IMR-90 (cell line): ENCODE measurements around the gene VPS4B. TPM values are rescaled to one million over a fixed set of nuclear protein-coding genes. Genes with fewer than 3 reads are reported as not detected.

Source experiments
- ATAC-seq: fragments of 200-7000 bp; cut with Tn5 transposase; 2 replicates; pipeline ENCODE4 v1.9.1; 2020; ENCODE audit warnings: low read depth, mild to moderate bottlenecking, moderate library complexity
- BruUV-seq: library from RNA; stranded (reverse); fragments of 400-500 nt; replicated peaks from 2 replicates; lab custom pipeline; 2021; lab: Mats Ljungman, UMichigan
- CTCF ChIA-PET: fragments of 300-600 bp; formaldehyde crosslinking; extraction: SDS; loops from one replicate; lab custom pipeline; 2021; ENCODE audit warnings: antibody characterized with exemption; lab: Yijun Ruan, JAX
- POLR2A ChIA-PET: fragments of 300-600 bp; sonication (Branson Sonifier 250); formaldehyde crosslinking; loops from one replicate; lab custom pipeline; 2022; ENCODE audit warnings: antibody characterized with exemption; ENCODE audit not compliant: unreplicated experiment; lab: Charles Lee
- DNase-seq: peaks from one replicate; pipeline ENCODE4 v3.0.0; 2013
- H2AFZ ChIP-seq: replicated peaks from 2 replicates; pipeline ENCODE3; 2013; ENCODE audit warnings: low read length, mild to moderate bottlenecking; ENCODE audit not compliant: poor library complexity
- H2AK5ac ChIP-seq: 2 replicates; pipeline ENCODE4 v1.6.1; 2013; ENCODE audit warnings: low read depth, low read length, inconsistent platforms
- H2AK9ac ChIP-seq: replicated peaks from 2 replicates; pipeline ENCODE3; 2013; ENCODE audit warnings: mild to moderate bottlenecking, low read depth, low read length, moderate library complexity; ENCODE audit not compliant: poor library complexity
- H2BK120ac ChIP-seq: 2 replicates; pipeline ENCODE4 v1.6.1; 2013; ENCODE audit warnings: low read depth, low read length, inconsistent platforms
- H2BK15ac ChIP-seq: 3 replicates; pipeline ENCODE4 v1.6.1; 2013; ENCODE audit warnings: low read depth, low read length, inconsistent platforms
- H2BK20ac ChIP-seq: 2 replicates; pipeline ENCODE4 v1.6.1; 2013; ENCODE audit warnings: low read depth, mild to moderate bottlenecking, inconsistent platforms, low read length, moderate library complexity
- H2BK5ac ChIP-seq: 2 replicates; pipeline ENCODE4 v1.6.1; 2013; ENCODE audit warnings: mild to moderate bottlenecking, low read depth, low read length, inconsistent platforms; ENCODE audit not compliant: poor library complexity, severe bottlenecking
- H3K14ac ChIP-seq: replicated peaks from 2 replicates; pipeline ENCODE4 v1.6.1; 2013; ENCODE audit warnings: low read depth, low read length, inconsistent platforms
- H3K18ac ChIP-seq: 2 replicates; pipeline ENCODE4 v1.6.1; 2013; ENCODE audit warnings: low read depth, low read length, control low read depth
- H3K23ac ChIP-seq: 2 replicates; pipeline ENCODE4 v1.6.1; 2013; ENCODE audit warnings: low read depth, low read length, inconsistent platforms
- H3K27ac ChIP-seq: 2 replicates; pipeline ENCODE4 v1.5.1; 2013; ENCODE audit warnings: mild to moderate bottlenecking, control low read depth, low read length; ENCODE audit not compliant: insufficient read depth
- H3K27me3 ChIP-seq: 2 replicates; pipeline ENCODE4 v1.6.1; 2013; ENCODE audit warnings: low read length; ENCODE audit not compliant: control insufficient read depth, insufficient read depth
- H3K36me3 ChIP-seq: 2 replicates; pipeline ENCODE4 v1.6.1; 2013; ENCODE audit warnings: low read length, mixed read lengths; ENCODE audit not compliant: control insufficient read depth, insufficient read depth
- H3K4ac ChIP-seq: 2 replicates; pipeline ENCODE4 v1.6.1; 2013; ENCODE audit warnings: low read depth, low read length, inconsistent platforms
- H3K4me1 ChIP-seq: 2 replicates; pipeline ENCODE4 v1.6.1; 2013; ENCODE audit warnings: low read length, mixed read lengths; ENCODE audit not compliant: control insufficient read depth, insufficient read depth
- H3K4me2 ChIP-seq: 2 replicates; pipeline ENCODE4 v1.6.1; 2013; ENCODE audit warnings: low read depth, mild to moderate bottlenecking, control low read depth, low read length, moderate library complexity
- H3K4me3 ChIP-seq: 2 replicates; pipeline ENCODE4 v1.5.1; 2013; ENCODE audit warnings: low read depth, mild to moderate bottlenecking, control low read depth, low read length, moderate library complexity; ENCODE audit not compliant: insufficient read depth
- H3K56ac ChIP-seq: 2 replicates; pipeline ENCODE4 v1.6.1; 2013; ENCODE audit warnings: low read length, inconsistent platforms; ENCODE audit not compliant: insufficient read depth; ENCODE audit errors: extremely low read depth
- H3K79me1 ChIP-seq, 2 experiments: 2 replicates each; pipeline ENCODE4 v1.6.1; 2013; ENCODE audit warnings: low read length in 2 of 2, inconsistent platforms in 1 of 2, low read depth in 1 of 2
- H3K9ac ChIP-seq: 2 replicates; pipeline ENCODE4 v1.6.1; 2013; ENCODE audit warnings: low read depth, low read length, control low read depth
- H3K9me1 ChIP-seq: 2 replicates; pipeline ENCODE4 v1.6.1; 2013; ENCODE audit warnings: low read length, inconsistent platforms; ENCODE audit not compliant: insufficient read depth
- H3K9me3 ChIP-seq: 2 replicates; pipeline ENCODE4 v1.6.1; 2013; ENCODE audit warnings: low read length; ENCODE audit not compliant: control insufficient read depth, insufficient read depth
- H4K20me1 ChIP-seq: 2 replicates; pipeline ENCODE4 v1.6.1; 2013; ENCODE audit warnings: low read length, inconsistent platforms; ENCODE audit not compliant: insufficient read depth
- H4K5ac ChIP-seq: 2 replicates; pipeline ENCODE4 v1.6.1; 2013; ENCODE audit warnings: mild to moderate bottlenecking, low read depth, low read length, control low read depth
- H4K8ac ChIP-seq, 2 experiments: 2 replicates each; pipeline ENCODE4 v1.6.1; 2013; ENCODE audit warnings: low read depth in 2 of 2, low read length in 2 of 2, control low read depth in 1 of 2, inconsistent platforms in 1 of 2
- H4K91ac ChIP-seq: 2 replicates; pipeline ENCODE4 v1.6.1; 2013; ENCODE audit warnings: low read depth, low read length, inconsistent platforms; ENCODE audit not compliant: insufficient read depth
- CEBPB ChIP-seq: IDR thresholded peaks from 2 replicates; pipeline ENCODE4 v1.6.1; 2012; ENCODE audit warnings: low read depth, low read length, improper control_type of control experiment
- CHD1 ChIP-seq: IDR thresholded peaks from 2 replicates; pipeline ENCODE4 v1.6.1; 2012; ENCODE audit warnings: low read depth, low read length, improper control_type of control experiment
- CTCF ChIP-seq: conservative IDR thresholded peaks from 2 replicates; pipeline ENCODE4 v1.5.1; 2012; ENCODE audit warnings: mild to moderate bottlenecking, low read depth, low read length, improper control_type of control experiment
- ELK1 ChIP-seq: fragments of 150-350 bp; IDR thresholded peaks from 2 replicates; pipeline ENCODE4 v1.6.1; 2016; ENCODE audit warnings: low read depth, mild to moderate bottlenecking, low read length, moderate library complexity, borderline replicate concordance
- MAFK ChIP-seq: IDR thresholded peaks from 2 replicates; pipeline ENCODE4 v1.6.1; 2012; ENCODE audit warnings: low read depth, low read length, improper control_type of control experiment
- MAZ ChIP-seq: IDR thresholded peaks from 2 replicates; pipeline ENCODE4 v1.6.1; 2012; ENCODE audit warnings: low read depth, mild to moderate bottlenecking, low read length, improper control_type of control experiment, moderate library complexity, borderline replicate concordance
- MXI1 ChIP-seq: IDR thresholded peaks from 2 replicates; pipeline ENCODE4 v1.6.1; 2012; ENCODE audit warnings: low read depth, mild to moderate bottlenecking, low read length, moderate library complexity, borderline replicate concordance
- NFE2L2 ChIP-seq: fragments of 150-350 bp; IDR thresholded peaks from 2 replicates; pipeline ENCODE4 v1.6.1; 2016; ENCODE audit warnings: low read depth, mild to moderate bottlenecking, low read length
- POLR2A ChIP-seq: IDR thresholded peaks from 2 replicates; pipeline ENCODE4 v1.6.1; 2012; ENCODE audit warnings: mild to moderate bottlenecking, low read depth, low read length
- RAD21 ChIP-seq: IDR thresholded peaks from 2 replicates; pipeline ENCODE4 v1.6.1; 2012; ENCODE audit warnings: low read length, improper control_type of control experiment
- RCOR1 ChIP-seq: IDR thresholded peaks from 2 replicates; pipeline ENCODE4 v1.6.1; 2012; ENCODE audit warnings: mild to moderate bottlenecking, low read length, improper control_type of control experiment; ENCODE audit not compliant: insufficient replicate concordance
- RFX5 ChIP-seq: IDR thresholded peaks from 2 replicates; pipeline ENCODE4 v1.8.0; 2012; ENCODE audit warnings: low read depth, mild to moderate bottlenecking, low read length, moderate library complexity
- SMC3 ChIP-seq: fragments of 150-350 bp; IDR thresholded peaks from 2 replicates; pipeline ENCODE4 v1.6.1; 2016; ENCODE audit warnings: low read depth, mild to moderate bottlenecking, antibody characterized with exemption, low read length, moderate library complexity
- USF2 ChIP-seq: fragments of 150-350 bp; IDR thresholded peaks from 2 replicates; pipeline ENCODE4 v1.6.1; 2017; ENCODE audit warnings: mild to moderate bottlenecking, antibody characterized with exemption, low read length, low read depth
- WGBS, 2 experiments: methylation state at CpG; one replicate each; pipeline versions ENCODE4 v1.1.5 to v1.1.7; 2013; ENCODE audit warnings: missing lambda C conversion rate in 2 of 2; ENCODE audit not compliant: insufficient read length in 1 of 2; ENCODE audit errors: extremely low coverage in 2 of 2; 5-methylcytosine and 5-hydroxymethylcytosine counted together
- dilution Hi-C: fragments of 300-500 bp; cut with HindIII; formaldehyde crosslinking; loops from one replicate; pipeline ENCODE4 v1.14.3; 2018; ENCODE audit warnings: low sequenced_read_pairs; ENCODE audit not compliant: unreplicated experiment
- in situ Hi-C: fragments of 300-500 bp; cut with MboI; formaldehyde crosslinking; loops from 3 replicates; pipeline ENCODE4 v1.14.3; 2019; ENCODE audit warnings: low sequenced_read_pairs, inconsistent platforms, mixed read lengths
- intact Hi-C: fragments of 100-400 bp; cut with micrococcal nuclease; formaldehyde crosslinking; loops from 2 replicates; pipeline ENCODE4 v1.10.0; 2022
- polyA plus RNA-seq, 3 experiments: library from polyadenylated mRNA; depleted of rRNA; stranded (reverse); fragments of >200 nt; gene quantifications; 2 replicates each; pipeline ENCODE4 v1.2.3, GENCODE V29; 2012; ENCODE audit warnings: low replicate concordance in 1 of 3
- total RNA-seq: library from RNA; depleted of rRNA; stranded (reverse); fragments of >200 nt; gene quantifications from 2 replicates; pipeline ENCODE4 v1.2.3, GENCODE V29; 2012

The VPS4B gene
- total and polyA plus RNA-seq, 2 of the 4 experiments (the other 2 are of a cell fraction): 16.2 to 31.5 TPM

GRCh38 chr18:63468575-63468974 lies 46.3 kb upstream of the VPS4B start:
- no peak overlapping the region for H3K23ac ChIP-seq
- DNase-seq (no peak), ATAC-seq (no peak)
- intact Hi-C loops (no loop called here), dilution Hi-C loops (no loop called here), in situ Hi-C loops (no loop called here)
- H3K4ac ChIP-seq: no peak overlapping the region
- no peak overlapping the region for H3K4me2 ChIP-seq
- no peak overlapping the region for H3K27ac ChIP-seq
- no peak overlapping the region for H4K8ac ChIP-seq
- TF ChIP-seq RFX5 (no peak), POLR2A (no peak), USF2 (no peak), ELK1 (no peak), CTCF (no peak), CEBPB (no peak), MAZ (no peak), RCOR1 (no peak), CHD1 (no peak), MAFK (no peak), MXI1 (no peak), SMC3 (no peak), RAD21 (no peak), NFE2L2 (no peak)
- no peaks in the 10 kb centered on the region for H3K4me1 ChIP-seq
- no peak overlapping the region for H2AK5ac ChIP-seq
- no peak overlapping the region for H2BK5ac ChIP-seq
- no peak overlapping the region for H4K5ac ChIP-seq
- H2BK15ac ChIP-seq: no peak overlapping the region
- no peak overlapping the region for H2AFZ ChIP-seq
- H3K56ac ChIP-seq: no peak overlapping the region
- no peak overlapping the region for H3K4me3 ChIP-seq
- H3K18ac ChIP-seq: no peak overlapping the region
- H2BK20ac ChIP-seq: no peak overlapping the region
- H3K9me1 ChIP-seq: no peaks in the 10 kb centered on the region; the same call in 1 of the 2 replicates
- ChIA-PET POLR2A (no interaction called here), CTCF (no interaction called here)
- no peak overlapping the region for H3K14ac ChIP-seq
- no CpG with 5 or more reads among the region's 3 CpGs for WGBS, 2 experiments
- H3K79me1 ChIP-seq: no peaks in the 10 kb centered on the region
- no TSS peak for BruUV-seq
- H3K27me3 ChIP-seq: peaks cover 11% of the 10 kb centered on the region
- H4K20me1 ChIP-seq: no peaks in the 10 kb centered on the region
- H4K91ac ChIP-seq: no peak overlapping the region
- H3K36me3 ChIP-seq: no peaks in the 10 kb centered on the region
- H2AK9ac ChIP-seq: no peak overlapping the region
- no peak overlapping the region for H3K9ac ChIP-seq
- no peak overlapping the region for H2BK120ac ChIP-seq
- no peaks in the 10 kb centered on the region for H3K9me3 ChIP-seq
